Measurements from ENCODE around the gene FOXN4. TPM values are rescaled to one million over a fixed set of nuclear protein-coding genes. Genes with fewer than 3 reads are reported as not detected.

FOXN4 gene
- total RNA-seq, 2 donors from 2014 or later, result not detected

GRCh38 chr12:109336593-109336992, 27.5 kb upstream of the FOXN4 start:
- no peaks in the 10 kb centered on the region for H3K36me3 ChIP-seq
- H3K27ac ChIP-seq, result no peak overlapping the region
- H3K4me1 ChIP-seq (ENCODE audit: control insufficient read depth in 1 of 2, low read depth in 2 of 2), result no peaks in the 10 kb centered on the region
- no peak overlapping the region for H3K4me3 ChIP-seq
- no peak for TF ChIP-seq CTCF (IDR thresholded peaks at IDR 0.05)
- ATAC-seq (ENCODE audit: insufficient number of reproducible peaks, low FRiP score, low read depth) (no peak), DNase-seq (ENCODE audit: low spot score) (no peak)
- H3K9me3 ChIP-seq, result no peaks in the 10 kb centered on the region
- no peaks in the 10 kb centered on the region for H3K27me3 ChIP-seq (replicated peaks; ENCODE audit: insufficient read depth)

GRCh38 chr12:109334887-109335286, 25.8 kb upstream of the FOXN4 start:
- no peak for DNase-seq (ENCODE audit: low spot score)
- ATAC-seq (ENCODE audit: insufficient number of reproducible peaks, low FRiP score, low read depth), result no peak
- Histone ChIP-seq H3K36me3 (no peaks in the 10 kb centered on the region), H3K9me3 (no peaks in the 10 kb centered on the region), H3K4me1 (ENCODE audit: control insufficient read depth in 1 of 2, low read depth in 2 of 2) (no peaks in the 10 kb centered on the region), H3K27ac (no peak overlapping the region), H3K27me3 (replicated peaks; ENCODE audit: insufficient read depth) (no peaks in the 10 kb centered on the region), H3K4me3 (no peak overlapping the region)
- no peak for TF ChIP-seq CTCF (IDR thresholded peaks at IDR 0.05)

GRCh38 chr12:109331301-109331952, 22.3 kb upstream of the FOXN4 start:
- no peaks in the 10 kb centered on the region for H3K4me1 ChIP-seq (ENCODE audit: control insufficient read depth in 1 of 2, low read depth in 2 of 2)
- no peaks in the 10 kb centered on the region for H3K36me3 ChIP-seq
- H3K9me3 ChIP-seq, result no peaks in the 10 kb centered on the region
- H3K4me3 ChIP-seq, result no peak overlapping the region
- no peak overlapping the region for H3K27ac ChIP-seq
- H3K27me3 ChIP-seq (replicated peaks; ENCODE audit: insufficient read depth), result no peaks in the 10 kb centered on the region
- no peak for TF ChIP-seq CTCF (IDR thresholded peaks at IDR 0.05)
- no peak for ATAC-seq (ENCODE audit: insufficient number of reproducible peaks, low FRiP score, low read depth)
- DNase-seq (ENCODE audit: low spot score), result no peak

GRCh38 chr12:109330282-109331230, 21.5 kb upstream of the FOXN4 start:
- no peaks in the 10 kb centered on the region for H3K9me3 ChIP-seq
- H3K27me3 ChIP-seq (replicated peaks; ENCODE audit: insufficient read depth), result no peaks in the 10 kb centered on the region
- no peaks in the 10 kb centered on the region for H3K4me1 ChIP-seq (ENCODE audit: control insufficient read depth in 1 of 2, low read depth in 2 of 2)
- no peaks in the 10 kb centered on the region for H3K36me3 ChIP-seq
- ATAC-seq (ENCODE audit: insufficient number of reproducible peaks, low FRiP score, low read depth) (no peak), DNase-seq (ENCODE audit: low spot score) (no peak)
- no peak overlapping the region for H3K27ac ChIP-seq
- no peak for TF ChIP-seq CTCF (IDR thresholded peaks at IDR 0.05)
- H3K4me3 ChIP-seq, result no peak overlapping the region

DNA sequence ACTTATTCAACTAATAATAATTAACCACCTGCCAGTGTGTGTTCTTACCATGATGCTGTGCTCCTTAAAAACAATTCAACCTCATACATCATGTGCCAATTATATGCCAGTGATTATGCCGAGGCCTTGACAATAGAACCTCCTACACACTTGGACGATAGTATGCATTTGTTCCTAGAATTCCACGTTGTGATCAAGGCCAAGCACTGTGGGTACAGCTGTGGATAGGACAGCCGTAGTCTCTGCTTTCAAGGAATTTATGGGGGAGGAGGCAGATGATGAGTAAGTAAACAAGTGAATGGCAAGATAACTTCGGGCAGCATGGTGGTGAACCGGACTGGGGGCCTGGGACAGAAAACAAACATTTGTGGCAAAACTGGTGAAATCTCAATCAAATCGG, 20.6 kb upstream of the FOXN4 start:
- ATAC-seq (ENCODE audit: insufficient number of reproducible peaks, low FRiP score, low read depth) (no peak), DNase-seq (ENCODE audit: low spot score) (no peak)
- no peak overlapping the region for H3K4me3 ChIP-seq
- H3K27me3 ChIP-seq (replicated peaks; ENCODE audit: insufficient read depth), result no peaks in the 10 kb centered on the region
- no peak for TF ChIP-seq CTCF (IDR thresholded peaks at IDR 0.05)
- H3K27ac ChIP-seq, result no peak overlapping the region
- H3K9me3 ChIP-seq, result no peaks in the 10 kb centered on the region
- H3K4me1 ChIP-seq (ENCODE audit: control insufficient read depth in 1 of 2, low read depth in 2 of 2), result no peaks in the 10 kb centered on the region
- H3K36me3 ChIP-seq, result no peaks in the 10 kb centered on the region

Data from thoracic aorta (tissue), 2 donors.